ENCODE results near the gene BNIPL. TPM values are rescaled to one million over a fixed set of nuclear protein-coding genes. Genes with fewer than 3 reads are reported as not detected.

Gene BNIPL
- total RNA-seq, 6 experiments from 2014 or later = 0.12 to 0.76 (median 0.42) TPM; not detected in 1

DNA sequence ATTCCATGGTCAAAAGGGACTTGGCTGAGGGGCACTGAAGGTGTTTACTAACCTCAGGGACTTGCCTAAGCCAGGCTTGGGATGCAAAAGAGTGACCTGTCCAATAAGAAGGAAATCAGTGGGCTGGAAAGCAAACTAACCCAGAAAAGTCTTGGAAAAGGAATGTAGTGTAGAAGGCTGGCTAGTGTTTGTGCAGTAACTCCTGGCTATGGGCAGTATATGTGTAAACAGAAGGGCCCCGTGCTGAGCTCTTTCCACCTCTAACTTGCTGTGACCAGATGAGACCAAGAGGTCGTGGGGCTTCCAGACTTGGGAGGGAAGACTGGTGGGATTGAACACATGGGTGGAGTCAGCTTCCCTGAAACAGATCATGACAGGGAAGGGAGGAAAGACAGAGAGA, 33.8 kb upstream of the BNIPL start:
- Histone ChIP-seq H3K9me3 (no peaks in the 10 kb centered on the region), H3K4me3 (no peak overlapping the region), H3K27me3 (no peaks in the 10 kb centered on the region), H3K36me3 (peaks cover 0 to 27% (median 10%) of the 10 kb centered on the region in 4 donors), H3K4me1 (peaks cover 0 to 38% (median 17%) of the 10 kb centered on the region in 4 donors), H3K27ac (no peak overlapping the region)
- TF ChIP-seq, protein P1, sequence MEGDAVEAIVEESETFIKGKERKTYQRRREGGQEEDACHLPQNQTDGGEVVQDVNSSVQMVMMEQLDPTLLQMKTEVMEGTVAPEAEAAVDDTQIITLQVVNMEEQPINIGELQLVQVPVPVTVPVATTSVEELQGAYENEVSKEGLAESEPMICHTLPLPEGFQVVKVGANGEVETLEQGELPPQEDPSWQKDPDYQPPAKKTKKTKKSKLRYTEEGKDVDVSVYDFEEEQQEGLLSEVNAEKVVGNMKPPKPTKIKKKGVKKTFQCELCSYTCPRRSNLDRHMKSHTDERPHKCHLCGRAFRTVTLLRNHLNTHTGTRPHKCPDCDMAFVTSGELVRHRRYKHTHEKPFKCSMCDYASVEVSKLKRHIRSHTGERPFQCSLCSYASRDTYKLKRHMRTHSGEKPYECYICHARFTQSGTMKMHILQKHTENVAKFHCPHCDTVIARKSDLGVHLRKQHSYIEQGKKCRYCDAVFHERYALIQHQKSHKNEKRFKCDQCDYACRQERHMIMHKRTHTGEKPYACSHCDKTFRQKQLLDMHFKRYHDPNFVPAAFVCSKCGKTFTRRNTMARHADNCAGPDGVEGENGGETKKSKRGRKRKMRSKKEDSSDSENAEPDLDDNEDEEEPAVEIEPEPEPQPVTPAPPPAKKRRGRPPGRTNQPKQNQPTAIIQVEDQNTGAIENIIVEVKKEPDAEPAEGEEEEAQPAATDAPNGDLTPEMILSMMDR (IDR thresholded peaks at IDR 0.05) = no peak
- no peak for TF ChIP-seq POLR2A (IDR thresholded peaks at IDR 0.05)
- WGBS (ENCODE audit: insufficient coverage, low coverage, low lambda C conversion rate, missing lambda C conversion rate) = 21% methylated on average over 2 of the region's 2 CpGs
- ATAC-seq (no peak), DNase-seq (no peak)
- intact Hi-C loops (cut with DNase I) = no loop called here

DNA sequence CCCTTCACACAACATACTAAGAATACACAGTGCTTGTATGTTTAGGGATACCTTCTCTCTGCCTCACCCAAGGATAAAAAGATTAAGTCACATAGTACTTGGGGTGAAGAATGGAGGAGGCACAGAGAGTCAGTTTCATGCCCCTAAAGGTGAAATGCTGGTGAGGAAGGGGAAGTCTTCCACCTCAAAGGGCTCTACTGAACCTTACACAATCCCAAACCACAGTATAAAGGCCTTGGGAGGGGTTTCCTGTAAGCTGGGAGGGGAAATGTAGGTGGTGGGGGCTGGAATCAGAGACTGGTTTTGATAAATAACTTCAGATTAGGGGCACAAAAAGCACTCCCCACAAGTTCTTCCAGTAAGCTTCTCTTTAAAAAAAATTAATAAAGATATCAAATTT, 33.2 kb upstream of the BNIPL start:
- Histone ChIP-seq H3K9me3 (no peaks in the 10 kb centered on the region), H3K27ac (no peak overlapping the region), H3K36me3 (peaks cover 0 to 21% (median 8%) of the 10 kb centered on the region in 4 donors), H3K4me1 (peaks cover 0 to 42% (median 19%) of the 10 kb centered on the region in 4 donors), H3K27me3 (no peaks in the 10 kb centered on the region), H3K4me3 (no peak overlapping the region)
- DNase-seq (no peak), ATAC-seq (no peak)
- TF ChIP-seq, protein P1 (IDR thresholded peaks at IDR 0.05) = no peak
- no peak for TF ChIP-seq POLR2A (IDR thresholded peaks at IDR 0.05)
- intact Hi-C loops (cut with DNase I) = no loop called here

DNA sequence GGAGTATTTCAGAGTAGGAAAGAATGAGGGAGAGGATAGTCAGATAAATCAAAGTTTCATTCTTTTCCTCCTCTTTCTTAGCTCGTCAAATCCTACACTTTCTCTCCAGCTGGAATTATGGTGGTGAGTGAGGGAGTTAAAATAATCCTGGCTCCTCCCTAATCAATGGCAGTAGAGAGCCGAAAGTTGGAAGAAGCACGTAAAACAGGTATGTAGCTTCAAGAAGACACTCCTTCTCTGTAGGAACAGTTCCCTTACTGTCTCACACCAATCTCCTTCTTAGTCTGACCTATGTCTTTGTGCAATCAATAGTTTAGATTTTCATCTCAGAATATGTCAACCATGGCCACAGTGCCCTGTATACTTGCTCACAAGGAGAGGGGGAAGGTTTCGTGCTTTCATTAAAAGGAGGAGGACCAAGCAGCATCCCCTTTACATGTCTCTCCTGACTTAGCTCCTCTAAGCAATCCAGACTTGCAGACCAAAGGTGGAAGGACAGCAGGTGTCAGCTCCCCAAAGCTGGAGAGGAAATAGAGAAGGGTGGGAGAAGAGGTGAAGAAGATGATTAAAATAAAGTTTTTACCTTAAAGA, 30.6 kb upstream of the BNIPL start:
- ATAC-seq = no peak
- peak overlapping the region; percentile 75 to 89 (median 88) for H3K27ac ChIP-seq
- intact Hi-C loops (cut with DNase I) = no loop called here
- H3K4me3 ChIP-seq = peak overlapping the region; percentile 44 to 64 (median 58)
- no peaks in the 10 kb centered on the region for H3K36me3 ChIP-seq
- no peak for DNase-seq
- TF ChIP-seq, protein P1 (IDR thresholded peaks at IDR 0.05) = no peak
- no peak for TF ChIP-seq POLR2A (IDR thresholded peaks at IDR 0.05)
- WGBS (ENCODE audit: insufficient coverage, low coverage, low lambda C conversion rate, missing lambda C conversion rate) = 13% methylated on average over 4 of the region's 4 CpGs
- no peaks in the 10 kb centered on the region for H3K27me3 ChIP-seq
- H3K9me3 ChIP-seq = no peaks in the 10 kb centered on the region
- peaks cover 0 to 55% (median 19%) of the 10 kb centered on the region in 4 donors for H3K4me1 ChIP-seq

DNA sequence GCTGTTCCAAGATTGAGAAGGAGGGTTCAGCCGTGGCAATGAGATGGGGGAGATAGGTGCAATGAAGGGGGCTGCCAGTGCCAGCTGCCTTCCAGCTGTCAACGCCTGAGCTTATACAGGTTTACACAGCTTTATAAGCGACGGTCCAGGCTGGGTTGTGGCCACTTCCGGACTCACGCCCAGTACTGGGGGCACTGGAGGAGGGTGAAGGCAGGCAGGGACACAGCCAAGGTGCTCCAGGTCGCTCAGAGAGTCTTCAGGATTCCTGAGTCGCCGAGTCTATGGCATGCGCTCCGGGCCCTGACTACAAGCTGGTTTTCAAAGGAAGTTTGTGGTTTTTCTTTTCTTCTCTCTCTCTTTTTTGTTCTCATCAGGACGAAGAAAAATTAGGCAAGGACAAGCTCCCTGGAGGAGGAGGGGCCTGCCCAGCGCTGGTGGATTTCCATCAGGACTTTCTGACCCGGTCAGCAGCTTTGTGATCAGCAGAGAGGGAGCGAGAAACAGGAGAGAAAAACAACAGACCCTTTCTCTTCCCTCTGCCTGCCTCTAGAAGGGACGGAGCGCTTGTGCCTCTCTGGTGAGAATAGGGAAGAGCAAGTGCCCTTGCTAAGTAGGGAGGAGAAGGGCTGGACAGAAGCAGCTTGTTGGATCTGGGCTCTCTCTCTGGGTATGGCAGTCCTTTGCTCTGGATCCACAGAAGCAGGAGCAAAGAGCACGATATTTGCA, 29.9 kb upstream of the BNIPL start, which contains the start of gene MINDY1:
MINDY1 (minus strand) TSS at position 576 of the 726 bp plus-strand sequence. CDS start 4,285 bp downstream, outside the sequence.
- DNase-seq (peak; percentile 66 to 75 (median 74)), ATAC-seq (peak; percentile 59 to 79 (median 68))
- H3K36me3 ChIP-seq = no peaks in the 10 kb centered on the region
- no peaks in the 10 kb centered on the region for H3K27me3 ChIP-seq
- peaks cover 0 to 62% (median 21%) of the 10 kb centered on the region in 4 donors for H3K4me1 ChIP-seq
- intact Hi-C loops (cut with DNase I) = no loop called here
- H3K9me3 ChIP-seq = no peaks in the 10 kb centered on the region
- TF ChIP-seq, protein P1 (IDR thresholded peaks at IDR 0.05) = peak; percentile 23 to 45 (median 26)
- TF ChIP-seq POLR2A (IDR thresholded peaks at IDR 0.05) = peak; percentile 62
- peak within 1 kb of the TSS; percentile 75 to 89 (median 88) for H3K27ac ChIP-seq
- WGBS (ENCODE audit: insufficient coverage, low coverage, low lambda C conversion rate, missing lambda C conversion rate) = 2% methylated on average over 14 of the region's 18 CpGs
- H3K4me3 ChIP-seq = peak within 1 kb of the TSS; percentile 44 to 73 (median 71)
